Panc1 (cell line): ENCODE data around the gene THAP11.

Experiments used
- CTCF ChIP-seq: fragments of 450-650 bp; IDR thresholded peaks from 2 replicates; pipeline ENCODE4 v1.5.1; 2017; ENCODE audit warnings: mild to moderate bottlenecking
- POLR2AphosphoS5 ChIP-seq: IDR thresholded peaks from 2 replicates; pipeline ENCODE4 v1.6.1; 2012; ENCODE audit warnings: mild to moderate bottlenecking, low read depth, low read length, moderate library complexity
- REST ChIP-seq, 2 experiments: IDR thresholded peaks; 2 replicates each; pipeline ENCODE4 v1.6.1; 2011 to 2012; ENCODE audit warnings: low read depth in 2 of 2, control low read depth in 1 of 2, low read length in 1 of 2, mild to moderate bottlenecking in 1 of 2, moderate library complexity in 1 of 2; ENCODE audit not compliant: insufficient read depth in 1 of 2

- TF ChIP-seq CTCF = no peak
- TF ChIP-seq POLR2AphosphoS5 = no peak
- TF ChIP-seq REST (IDR thresholded peaks at IDR 0.05; ENCODE audit: insufficient read depth in 1 of 2, low read depth in 2 of 2, low read length in 1 of 2) = no peak
Observed at GRCh38 chr16:67878846-67879245, 36.7 kb downstream of the THAP11 start.
